HG02938 (cell line): ENCODE results near the gene COL4A1.

ENCODE experiments used
- ATAC-seq: cut with Tn5 transposase; IDR thresholded peaks from one replicate; pipeline ENCODE4 v1.9.1; 2021; ENCODE audit warnings: mild to moderate bottlenecking, moderate library complexity; ENCODE audit not compliant: unreplicated experiment

COL4A1 gene

DNA sequence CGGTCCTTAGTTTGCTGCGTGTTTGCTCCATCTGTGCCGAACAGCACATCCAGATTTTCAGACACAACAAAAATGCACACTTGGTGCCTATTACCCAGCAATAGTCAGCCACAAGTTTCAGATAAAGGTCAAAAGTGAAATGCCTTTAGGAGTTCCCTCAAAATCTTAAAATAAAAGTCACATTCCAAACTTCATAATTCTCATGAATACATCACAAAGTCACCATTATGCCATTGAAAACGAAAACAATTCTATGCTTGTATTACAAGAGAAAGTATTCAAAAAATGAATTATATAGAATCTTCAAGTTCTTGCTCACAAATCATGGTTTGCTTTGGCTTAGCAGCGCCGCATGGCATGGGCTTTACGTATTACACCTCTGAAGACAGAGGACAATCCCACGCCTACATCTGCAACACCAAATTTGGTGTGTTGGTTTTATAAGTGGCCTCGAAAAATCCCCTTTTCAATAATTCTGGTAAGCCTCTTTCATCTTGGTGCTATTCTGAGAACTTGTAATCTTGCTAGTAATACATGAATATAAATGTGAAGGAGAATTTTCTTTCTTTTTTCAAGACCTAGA lies 26.6 kb downstream of the COL4A1 start:
- no peak for ATAC-seq

DNA sequence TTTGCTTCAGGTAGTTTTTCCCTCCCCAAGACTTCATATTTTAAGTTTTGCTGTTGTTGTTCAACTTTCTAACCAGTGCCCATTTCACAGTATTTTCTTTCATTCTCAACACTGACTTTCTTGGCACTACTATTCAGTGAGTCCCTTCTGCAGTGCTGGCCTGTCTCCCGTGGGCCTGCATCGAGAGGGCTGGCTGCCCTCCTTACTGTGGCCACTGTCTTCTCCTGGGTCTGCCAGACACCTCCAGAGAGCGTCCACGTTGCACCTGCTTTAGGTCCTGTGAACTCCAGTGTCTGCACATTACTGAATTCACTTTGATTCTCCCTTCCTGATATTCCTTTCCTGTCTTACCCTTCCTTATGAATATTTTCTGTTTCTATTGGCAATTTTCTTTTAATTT lies 27.3 kb downstream of the COL4A1 start:
- ATAC-seq: no peak

DNA sequence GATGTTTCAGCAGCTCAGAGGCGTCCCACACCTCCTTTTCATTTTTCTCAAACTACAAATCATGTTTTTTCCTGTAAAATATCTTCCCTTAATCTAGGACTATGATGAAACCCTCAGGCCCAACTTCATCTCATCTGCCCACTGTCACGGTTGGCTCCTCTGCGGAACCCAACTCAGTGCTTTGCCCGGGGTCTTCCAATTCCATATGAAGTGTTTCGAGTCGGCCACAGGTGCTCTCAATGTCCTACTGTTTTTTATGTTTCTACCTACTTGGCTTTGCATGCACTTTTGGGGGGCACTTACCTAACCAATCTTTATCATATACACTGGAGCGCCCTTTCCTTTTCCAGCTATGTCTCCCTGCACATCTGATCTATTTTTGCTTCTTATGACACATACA lies 28.1 kb downstream of the COL4A1 start:
- no peak for ATAC-seq

DNA sequence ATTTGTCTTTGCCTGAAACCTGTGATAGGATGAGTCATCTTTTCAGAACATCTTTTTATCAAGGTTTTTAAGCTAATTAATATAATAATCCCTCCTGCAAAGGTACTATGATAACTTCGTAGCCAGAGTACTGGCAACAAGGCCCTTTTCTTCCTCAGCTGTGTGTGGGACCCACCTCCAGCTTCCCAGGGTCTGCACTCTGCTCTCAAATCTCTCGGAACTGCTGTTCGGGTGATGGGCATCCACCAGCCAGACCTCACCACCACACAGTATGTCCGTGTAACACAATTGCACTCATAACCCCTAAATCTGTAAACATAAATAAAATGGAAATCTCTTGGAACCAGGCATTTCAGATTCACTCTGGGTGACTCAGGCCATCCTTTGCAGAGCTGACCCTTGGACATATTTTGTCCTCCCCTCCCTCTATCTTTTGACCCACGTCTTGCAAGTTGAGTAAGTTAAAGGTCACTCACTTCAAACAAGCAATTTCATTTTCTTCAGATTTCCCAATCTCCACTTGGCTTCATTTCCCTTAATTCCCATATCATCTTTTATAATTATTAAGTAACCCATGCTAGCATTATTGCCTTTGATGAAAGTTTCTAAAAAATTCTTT lies 29.5 kb downstream of the COL4A1 start:
- ATAC-seq: no peak

DNA sequence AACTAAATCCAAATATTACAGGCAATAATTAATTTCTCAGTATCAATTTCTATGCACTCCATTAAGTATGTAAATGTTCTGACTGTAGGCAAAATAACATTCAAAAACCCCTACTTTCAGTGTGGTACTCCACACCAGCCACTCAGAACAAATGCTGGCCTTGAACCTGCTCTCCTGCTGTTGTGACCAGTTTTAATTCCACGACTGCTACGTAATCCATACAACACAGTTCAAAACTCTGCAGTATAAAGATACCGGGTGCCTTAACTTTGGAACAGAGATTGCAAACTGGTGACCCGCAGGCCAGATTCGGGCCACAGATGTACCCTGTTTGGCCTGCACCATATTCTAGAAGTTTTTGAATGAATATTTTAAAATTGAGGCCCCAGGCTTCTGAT lies 30.4 kb downstream of the COL4A1 start:
- ATAC-seq: no peak

DNA sequence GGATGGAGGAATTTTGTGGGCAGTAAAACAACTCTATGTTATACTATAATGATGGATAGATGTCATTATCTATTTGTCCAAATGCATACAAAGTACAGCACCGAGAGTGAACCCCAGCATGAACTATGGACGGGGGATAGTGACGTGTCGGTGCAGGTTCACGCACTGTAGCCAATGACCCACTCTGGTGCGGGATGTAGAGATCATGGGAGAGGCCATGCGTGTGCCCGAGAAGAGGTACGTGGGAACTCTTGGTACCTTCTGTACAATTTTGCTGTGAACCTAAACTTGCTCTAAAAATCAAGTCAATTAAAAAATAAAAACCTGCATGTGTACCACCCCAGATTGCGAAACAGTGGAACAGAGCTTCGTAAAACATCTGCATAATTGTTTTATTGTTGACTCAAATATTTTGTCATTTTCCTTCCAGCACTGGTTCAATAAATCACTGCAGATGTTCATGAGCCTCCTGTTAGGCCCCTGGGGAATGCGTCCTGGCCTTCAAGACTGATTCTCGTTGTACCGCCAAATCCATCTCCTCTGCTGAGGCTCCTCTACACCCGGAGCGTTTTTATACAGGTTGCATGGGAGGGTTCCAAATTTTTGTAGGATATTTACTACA lies 30.9 kb downstream of the COL4A1 start:
- no peak for ATAC-seq

DNA sequence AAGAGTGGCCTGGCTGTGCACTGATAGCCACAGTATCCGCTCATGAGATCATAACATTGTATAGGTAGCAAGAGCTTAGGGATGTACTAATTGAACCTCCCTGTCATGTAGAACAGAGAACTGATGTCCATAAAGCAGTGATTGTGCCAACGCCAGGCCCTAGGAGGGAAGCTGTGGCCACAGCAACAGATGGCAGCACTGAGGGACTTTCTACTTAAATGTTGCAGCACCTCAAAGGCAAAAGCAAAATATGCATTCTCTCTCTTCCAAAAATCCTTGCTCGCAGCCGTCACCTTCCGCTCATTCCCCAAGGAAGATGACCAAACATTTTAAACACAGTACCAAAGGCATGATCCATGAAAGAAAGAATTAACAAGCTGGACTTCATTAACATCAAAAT lies 32.3 kb downstream of the COL4A1 start:
- ATAC-seq: no peak

DNA sequence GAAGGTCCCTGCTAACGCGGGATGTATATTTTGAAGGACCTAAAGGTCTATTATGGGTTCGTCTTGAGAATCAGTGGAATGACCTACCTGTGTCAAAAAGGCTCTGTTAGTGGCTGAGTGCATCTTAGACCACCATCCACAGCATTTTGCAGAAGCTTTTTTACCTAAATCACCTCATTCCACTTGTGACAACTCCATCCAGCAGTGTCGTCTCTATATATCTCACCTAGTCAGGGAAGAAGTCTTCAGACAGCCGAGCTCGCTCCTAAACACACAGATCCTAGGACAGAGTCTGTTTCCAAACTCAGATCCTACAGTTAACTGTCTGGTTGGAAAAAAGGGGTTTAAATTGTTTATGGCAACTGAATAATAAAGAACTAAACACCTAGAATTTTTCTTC lies 33.7 kb downstream of the COL4A1 start:
- ATAC-seq: no peak

DNA sequence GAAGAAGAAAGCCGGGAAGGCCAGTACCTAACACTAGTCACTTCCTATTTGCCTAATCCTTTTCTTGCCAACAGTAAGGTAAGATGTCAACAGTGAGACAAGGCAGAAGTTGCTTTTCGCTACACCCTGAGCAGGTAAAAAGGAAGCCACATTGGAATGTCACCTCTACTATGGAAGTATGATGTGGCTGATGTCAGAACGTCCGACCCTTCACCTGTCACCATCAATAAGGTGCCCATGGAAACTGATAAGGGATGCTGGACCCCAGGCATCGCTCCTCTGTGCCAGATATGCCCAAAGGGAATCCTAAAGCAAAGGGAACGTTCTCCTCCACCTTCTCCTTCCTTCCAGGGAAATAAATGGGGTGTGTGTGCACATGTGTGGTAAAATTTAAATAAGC lies 34.3 kb downstream of the COL4A1 start:
- no peak for ATAC-seq

DNA sequence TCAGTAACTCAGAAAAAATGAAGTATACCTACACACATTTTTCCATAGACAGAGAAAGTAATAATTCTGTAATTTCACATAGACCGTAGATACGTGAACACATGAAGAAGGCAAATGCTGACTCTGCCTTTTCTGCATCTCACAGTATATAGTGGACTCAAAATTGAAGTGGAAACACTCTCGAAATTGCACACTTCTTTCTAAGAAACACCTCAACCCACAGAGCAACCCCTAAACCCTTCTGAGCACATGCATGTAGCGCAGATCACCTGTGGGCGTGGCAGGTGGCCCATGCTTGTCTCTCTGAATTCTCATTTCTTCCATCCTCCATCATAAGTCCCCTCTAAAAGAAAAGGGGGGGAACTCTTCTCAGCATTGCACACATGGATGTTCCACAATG lies 34.7 kb downstream of the COL4A1 start:
- ATAC-seq: no peak

DNA sequence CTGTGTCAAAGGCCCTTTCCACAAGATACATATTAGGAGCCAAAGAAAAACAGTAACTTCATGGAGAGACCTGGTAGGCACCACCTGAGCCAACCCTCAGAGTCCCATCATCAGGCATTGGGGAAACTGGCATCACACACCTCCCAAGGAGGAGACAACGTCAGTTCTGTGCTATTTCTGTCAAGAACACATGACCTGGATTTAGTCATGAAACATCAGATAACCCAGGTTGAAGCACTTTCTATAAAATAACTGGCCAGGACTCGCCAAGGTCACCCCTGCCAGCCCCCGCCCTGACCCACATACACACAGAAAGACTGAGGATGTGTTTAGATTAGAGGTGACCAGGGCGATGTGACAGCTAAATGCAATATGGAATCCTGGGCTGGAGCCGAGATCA lies 35.6 kb downstream of the COL4A1 start:
- ATAC-seq: no peak

DNA sequence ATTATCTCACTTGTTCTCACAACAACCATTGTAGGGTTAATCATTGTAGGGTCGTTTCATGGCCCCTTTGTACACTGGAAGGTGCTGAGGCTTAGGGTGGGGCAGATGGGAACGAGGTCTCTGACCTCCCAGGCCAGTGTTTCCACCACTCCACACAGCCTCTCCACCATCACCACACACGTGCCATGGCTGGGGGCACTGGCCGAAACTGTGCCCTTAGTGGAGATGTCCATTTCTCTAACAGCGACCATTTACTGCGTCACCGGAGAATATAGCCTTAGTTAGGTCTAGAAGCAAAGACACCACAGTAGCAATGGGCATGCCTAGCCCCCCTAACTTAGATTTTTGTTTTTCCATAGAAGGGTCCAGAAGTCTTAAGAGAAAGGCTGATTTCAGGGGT lies 36.5 kb downstream of the COL4A1 start:
- no peak for ATAC-seq

DNA sequence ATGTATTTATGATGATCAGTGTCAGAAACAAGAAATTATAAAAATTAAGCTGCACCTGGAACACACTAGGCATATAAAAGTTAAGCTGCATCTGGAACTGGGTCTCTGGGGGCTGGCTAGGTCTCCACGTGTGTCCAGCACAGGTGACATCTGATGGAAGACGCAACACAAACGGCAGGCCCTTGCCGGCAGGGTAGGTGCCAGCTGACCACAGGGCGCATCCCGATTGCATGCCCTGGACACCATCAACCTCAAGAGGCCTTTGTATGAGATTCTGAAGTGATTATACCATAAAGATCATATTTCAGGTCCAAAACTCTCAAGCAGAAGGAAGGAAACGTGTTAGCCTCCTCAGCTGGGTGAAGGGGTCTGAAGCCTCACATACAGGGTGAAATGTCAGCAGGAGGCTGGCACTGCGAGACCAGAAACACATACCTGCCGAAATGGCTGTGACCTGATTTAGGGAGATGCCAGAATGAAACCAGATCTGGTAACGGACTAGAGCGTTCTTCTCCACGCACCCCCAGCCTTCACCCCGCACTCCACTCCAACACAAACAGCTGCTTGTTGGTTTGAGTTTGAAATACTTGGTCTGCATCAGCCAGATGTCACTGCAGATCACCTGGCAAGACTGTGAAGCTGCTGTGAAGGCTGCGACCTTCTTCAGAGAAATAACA lies 37.3 kb downstream of the COL4A1 start:
- ATAC-seq: no peak

DNA sequence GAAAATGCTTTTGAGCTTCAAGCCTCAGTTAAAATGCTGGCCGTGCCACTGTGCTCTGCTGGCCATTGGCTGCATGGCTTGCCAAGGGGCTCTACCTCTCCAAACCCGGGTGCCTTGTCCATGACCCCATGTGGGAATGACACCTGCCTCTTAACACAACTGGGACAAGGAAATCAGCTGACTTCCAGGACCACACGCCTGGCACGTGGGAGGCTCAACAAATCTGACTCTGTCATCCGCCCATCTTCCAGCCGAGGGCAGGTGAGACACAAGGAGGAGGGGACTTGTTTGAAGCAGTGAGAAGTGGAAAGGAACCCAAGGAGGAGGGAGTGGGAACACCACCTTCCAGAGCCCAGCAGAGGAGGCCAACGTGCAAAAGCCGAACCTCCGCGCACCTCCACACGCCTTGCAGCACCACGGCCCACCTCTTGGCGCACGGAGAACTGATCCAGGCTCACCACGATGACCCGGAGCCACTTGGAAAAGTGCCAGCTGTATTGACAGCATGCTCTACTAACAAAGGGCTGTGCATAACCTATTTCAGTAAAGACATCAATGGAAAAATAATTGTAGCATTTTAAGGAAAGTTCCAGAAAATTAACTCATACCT lies 38.3 kb downstream of the COL4A1 start:
- ATAC-seq: no peak

DNA sequence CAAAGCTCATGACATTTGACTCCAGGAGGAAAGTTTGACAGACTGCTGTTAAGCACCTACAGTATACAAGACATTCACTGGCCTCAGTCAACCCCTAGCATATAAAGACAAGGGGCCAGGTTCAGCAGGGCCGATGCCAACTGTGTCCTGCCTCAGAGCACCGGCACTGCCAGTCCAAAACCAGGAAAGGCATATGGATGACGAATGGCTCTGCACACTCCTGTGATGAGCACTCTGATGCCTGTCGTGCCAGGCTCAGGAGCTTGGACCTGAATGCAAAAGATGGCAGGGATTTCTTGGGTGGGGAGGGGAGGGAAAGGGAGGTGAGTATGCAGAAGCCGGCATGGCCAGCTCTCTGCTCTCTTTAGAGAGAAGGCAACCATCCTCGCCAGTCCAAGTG lies 38.9 kb downstream of the COL4A1 start:
- ATAC-seq: no peak

DNA sequence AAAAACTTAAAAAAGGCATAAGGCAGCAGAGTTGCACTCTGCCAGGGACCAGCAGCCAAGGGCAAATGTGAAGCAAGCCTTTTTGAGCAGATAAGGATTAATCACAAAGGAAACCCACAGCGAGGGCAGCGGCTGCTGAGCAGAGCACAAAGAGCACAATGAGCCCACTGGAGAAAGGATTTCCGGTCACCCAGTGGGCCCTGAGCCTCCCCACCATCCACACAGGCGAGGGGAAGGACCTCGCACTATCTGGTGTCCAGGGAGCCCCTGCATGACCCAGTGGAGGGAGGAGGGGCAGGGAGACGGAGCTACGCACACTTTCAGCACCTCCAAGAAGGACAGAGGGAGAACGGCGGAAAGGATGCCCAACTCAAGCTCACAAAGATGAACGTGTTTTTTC lies 40.0 kb downstream of the COL4A1 start:
- ATAC-seq: no peak

DNA sequence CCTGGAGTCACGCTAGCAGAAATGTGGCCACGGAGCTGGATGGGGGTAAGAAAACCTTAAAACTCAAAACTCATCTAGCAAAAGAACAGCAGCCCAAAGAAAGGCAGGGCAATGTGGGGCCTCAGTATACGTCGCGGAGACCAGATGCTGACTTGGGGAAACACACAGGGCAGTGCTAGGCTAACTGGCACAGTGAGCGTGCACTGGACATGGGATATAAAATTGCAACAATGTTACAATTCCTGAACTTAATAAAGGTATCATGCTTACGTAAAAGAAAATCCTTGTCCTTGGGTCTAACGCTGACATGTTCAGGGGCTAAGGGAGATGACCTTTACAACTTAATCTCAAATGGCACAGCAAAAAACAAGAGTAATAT lies 40.5 kb downstream of the COL4A1 start:
- ATAC-seq: no peak

DNA sequence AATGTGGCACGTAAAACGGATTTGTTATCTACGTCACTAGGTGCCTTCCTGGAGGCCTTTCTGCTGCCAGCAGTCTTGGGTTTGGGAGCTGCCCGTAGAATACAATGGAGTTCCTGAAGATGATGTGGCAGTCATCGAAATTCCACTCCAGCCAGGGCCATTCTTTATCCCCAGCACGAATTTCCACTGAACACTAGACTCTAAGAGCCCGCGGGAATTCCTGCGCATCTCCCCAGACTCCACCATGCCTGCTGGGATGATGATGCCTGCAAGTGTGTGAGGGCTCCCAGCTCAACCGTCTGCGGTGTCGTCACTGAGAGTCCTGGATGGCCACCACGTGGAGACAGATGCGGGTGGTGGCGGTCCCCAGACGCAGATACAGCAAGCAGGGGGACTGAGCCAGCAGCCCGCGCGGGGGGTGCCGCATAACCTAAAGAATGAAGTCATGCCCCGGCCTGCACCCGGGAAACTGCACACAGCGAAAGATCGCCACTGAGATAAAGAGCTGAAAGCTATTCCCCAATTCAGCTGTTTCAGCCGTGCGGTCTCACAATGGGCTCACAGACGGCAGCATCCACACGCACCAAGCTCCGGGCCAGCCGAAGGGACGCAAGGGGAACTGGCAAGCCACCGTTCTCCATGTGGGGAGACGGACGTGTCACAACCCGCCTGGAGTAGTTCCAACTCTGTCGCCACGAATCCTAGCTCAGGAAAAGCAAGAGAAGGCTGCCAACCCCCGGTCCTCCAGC lies 41.1 kb downstream of the COL4A1 start:
- no peak for ATAC-seq

DNA sequence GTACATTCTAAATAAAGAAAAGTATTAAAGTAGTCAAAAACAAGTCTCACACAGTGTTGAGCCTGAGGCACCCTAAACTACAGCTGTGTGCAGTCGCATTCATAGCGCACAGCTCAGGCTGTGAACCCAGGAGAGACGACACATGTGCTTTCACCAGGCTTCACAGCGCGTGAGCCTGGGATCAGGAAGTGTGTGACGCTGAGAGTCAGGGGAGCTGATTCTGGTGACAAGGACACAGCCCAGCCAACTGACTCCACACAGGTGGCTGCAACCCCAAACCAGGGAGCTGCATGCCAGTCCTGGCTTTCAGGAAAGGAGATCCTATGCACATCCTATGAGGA lies 41.6 kb downstream of the COL4A1 start:
- no peak for ATAC-seq

DNA sequence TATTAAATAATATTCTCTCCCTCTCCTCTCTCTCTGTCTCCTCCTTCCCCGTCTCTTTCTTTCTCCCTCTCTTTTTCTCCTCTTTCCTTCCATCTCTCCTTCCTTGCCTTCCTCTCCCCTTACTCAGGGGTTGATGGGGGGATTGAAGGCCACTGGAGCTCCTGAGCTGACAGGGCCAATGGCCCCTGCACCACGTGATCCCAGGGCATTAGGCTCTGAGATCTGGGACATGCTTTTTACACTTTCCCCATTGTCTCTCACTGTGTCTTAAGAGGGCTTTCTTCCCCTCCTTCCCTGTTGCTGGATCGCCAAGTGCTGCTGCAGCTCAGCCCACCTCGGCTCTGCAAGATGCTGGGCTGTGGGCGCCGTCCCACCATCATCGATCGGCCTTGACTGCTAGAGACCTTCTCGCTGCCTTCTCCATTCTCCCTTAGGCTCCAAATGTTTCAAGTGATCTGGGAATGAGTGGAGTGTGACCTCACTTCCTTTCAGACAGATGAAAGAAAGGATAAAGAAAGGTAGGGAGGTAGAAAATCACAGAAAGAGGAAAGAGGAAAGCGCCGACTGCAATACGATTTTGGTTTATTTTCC lies 42.2 kb downstream of the COL4A1 start:
- ATAC-seq: no peak

DNA sequence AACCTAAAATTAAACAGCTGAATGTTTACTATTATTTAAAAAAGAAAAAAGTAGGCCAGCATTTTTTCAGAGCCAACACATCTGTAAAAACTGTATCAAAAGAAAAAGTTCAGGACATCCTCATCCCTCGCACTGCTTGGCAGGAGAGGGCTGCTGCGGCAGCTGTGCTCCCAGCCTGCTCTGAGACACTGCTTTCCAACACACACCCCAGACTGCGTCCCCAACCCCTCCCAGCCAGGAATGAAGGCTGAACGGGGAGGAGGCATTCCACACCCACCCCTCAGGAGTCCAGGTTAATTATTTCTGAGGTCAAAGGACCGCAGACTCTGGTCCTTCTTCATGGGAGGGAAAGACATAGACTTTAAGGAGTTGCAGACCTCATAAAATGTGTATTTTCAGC lies 43.1 kb downstream of the COL4A1 start:
- ATAC-seq: no peak
